ENCODE measurements around the gene PALD1. TPM values are rescaled to one million over a fixed set of nuclear protein-coding genes. Genes with fewer than 3 reads are reported as not detected.

PALD1 gene
- total and polyA plus RNA-seq, 7 donors: 1.8 to 33.8 (median 13.9) TPM

DNA sequence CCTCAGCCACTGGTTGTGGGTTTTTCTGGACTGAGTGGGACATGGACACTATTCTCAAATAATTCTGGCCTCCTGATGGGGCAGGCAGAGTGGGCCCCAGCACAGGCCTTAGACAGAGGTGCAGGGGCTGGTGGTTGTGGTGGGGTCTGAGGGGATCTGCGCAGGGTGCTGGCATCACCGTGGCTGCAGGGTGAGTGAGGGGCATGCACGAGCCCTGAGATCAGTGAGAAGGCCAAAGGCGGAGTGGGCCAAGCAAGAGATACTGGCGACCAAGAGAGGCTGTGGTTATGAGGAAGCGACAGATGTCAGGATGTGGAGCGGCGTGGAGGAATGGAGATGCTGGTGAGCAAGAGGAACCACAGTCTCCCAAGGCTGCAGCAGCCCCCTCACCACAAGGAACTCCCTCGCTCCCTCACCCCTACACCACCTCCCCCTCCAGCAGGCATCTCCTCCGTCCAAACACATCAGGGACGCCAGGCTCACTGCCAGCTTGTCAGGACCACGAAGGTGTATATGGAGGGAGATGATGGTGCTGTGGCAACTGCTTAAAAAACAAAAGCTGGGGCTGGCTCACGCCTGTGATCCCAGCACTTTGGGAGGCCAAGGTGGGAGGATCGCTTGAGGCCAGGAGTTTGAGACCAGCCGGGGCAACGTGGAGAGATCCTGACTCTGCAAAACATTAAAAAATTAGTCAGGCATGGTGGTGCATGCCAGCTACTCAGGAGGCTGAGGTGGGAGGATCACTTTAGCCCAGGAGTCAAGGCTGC lies 114.4 kb downstream of the PALD1 start:
- intact Hi-C loops (cut with DNase I): no loop called here
- TF ChIP-seq EP300 (IDR thresholded peaks at IDR 0.05) (no peak), POLR2A (IDR thresholded peaks at IDR 0.05) (no peak), POLR2AphosphoS5 (IDR thresholded peaks at IDR 0.05) (no peak)
- TF ChIP-seq, protein P1, sequence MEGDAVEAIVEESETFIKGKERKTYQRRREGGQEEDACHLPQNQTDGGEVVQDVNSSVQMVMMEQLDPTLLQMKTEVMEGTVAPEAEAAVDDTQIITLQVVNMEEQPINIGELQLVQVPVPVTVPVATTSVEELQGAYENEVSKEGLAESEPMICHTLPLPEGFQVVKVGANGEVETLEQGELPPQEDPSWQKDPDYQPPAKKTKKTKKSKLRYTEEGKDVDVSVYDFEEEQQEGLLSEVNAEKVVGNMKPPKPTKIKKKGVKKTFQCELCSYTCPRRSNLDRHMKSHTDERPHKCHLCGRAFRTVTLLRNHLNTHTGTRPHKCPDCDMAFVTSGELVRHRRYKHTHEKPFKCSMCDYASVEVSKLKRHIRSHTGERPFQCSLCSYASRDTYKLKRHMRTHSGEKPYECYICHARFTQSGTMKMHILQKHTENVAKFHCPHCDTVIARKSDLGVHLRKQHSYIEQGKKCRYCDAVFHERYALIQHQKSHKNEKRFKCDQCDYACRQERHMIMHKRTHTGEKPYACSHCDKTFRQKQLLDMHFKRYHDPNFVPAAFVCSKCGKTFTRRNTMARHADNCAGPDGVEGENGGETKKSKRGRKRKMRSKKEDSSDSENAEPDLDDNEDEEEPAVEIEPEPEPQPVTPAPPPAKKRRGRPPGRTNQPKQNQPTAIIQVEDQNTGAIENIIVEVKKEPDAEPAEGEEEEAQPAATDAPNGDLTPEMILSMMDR (IDR thresholded peaks at IDR 0.05): no peak
- no peaks in the 10 kb centered on the region for H3K4me1 ChIP-seq
- no peak overlapping the region for H3K4me3 ChIP-seq
- H3K27me3 ChIP-seq: no peaks in the 10 kb centered on the region
- no peaks in the 10 kb centered on the region for H3K9me3 ChIP-seq
- WGBS, 2 donors: 61 to 79% methylated on average over 16 of the region's 16 CpGs
- no peaks in the 10 kb centered on the region for H3K36me3 ChIP-seq
- DNase-seq: no peak
- H3K27ac ChIP-seq: no peak overlapping the region

DNA sequence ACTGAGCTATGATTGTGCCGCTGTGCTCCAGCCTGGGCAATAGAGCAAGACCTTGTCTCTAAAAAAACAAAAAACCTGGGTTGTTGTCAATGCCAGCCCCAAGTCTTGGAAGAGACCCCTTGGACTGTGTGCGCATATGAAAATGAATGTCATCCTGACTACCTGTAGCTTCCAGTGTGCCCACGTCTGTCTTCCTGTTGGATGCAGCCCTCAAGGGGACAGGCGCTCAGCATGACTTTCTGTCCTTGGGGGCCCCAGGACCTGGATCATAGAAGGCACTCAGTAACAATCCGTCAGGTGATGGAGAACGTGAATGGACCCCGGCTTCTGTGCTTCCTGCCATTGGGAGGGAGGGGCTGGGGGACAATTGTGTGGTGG lies 114.9 kb downstream of the PALD1 start:
- Histone ChIP-seq H3K4me3 (no peak overlapping the region), H3K27me3 (no peaks in the 10 kb centered on the region), H3K9me3 (no peaks in the 10 kb centered on the region), H3K4me1 (no peaks in the 10 kb centered on the region), H3K36me3 (no peaks in the 10 kb centered on the region), H3K27ac (no peak overlapping the region)
- intact Hi-C loops (cut with DNase I): no loop called here
- 76 to 94% methylated on average over 7 of the region's 7 CpGs for WGBS, 2 donors
- DNase-seq: no peak
- TF ChIP-seq POLR2A (IDR thresholded peaks at IDR 0.05): no peak
- TF ChIP-seq EP300 (IDR thresholded peaks at IDR 0.05): no peak
- no peak for TF ChIP-seq POLR2AphosphoS5 (IDR thresholded peaks at IDR 0.05)
- TF ChIP-seq, protein P1 (IDR thresholded peaks at IDR 0.05): no peak

DNA sequence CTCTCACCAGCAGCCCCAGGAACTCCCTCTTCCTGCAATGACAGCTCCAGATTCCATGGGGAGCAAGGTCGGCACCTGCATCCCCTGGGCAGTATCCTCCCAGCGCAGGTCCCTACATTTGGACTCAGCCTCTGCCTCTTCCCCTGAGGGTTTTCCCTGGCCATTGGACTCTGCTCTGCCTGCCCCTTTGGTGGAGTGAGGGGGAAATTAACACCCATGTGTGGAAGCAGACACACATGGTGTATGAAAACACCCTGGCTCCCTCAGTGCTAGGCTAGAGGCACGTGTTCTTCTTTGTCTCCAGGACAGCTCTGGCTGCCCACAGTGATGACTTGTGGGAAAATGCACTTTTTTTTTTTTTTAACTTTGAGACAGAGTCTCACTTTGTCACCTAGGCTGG lies 115.6 kb downstream of the PALD1 start:
- H3K9me3 ChIP-seq: no peaks in the 10 kb centered on the region
- TF ChIP-seq EP300 (IDR thresholded peaks at IDR 0.05) (no peak), POLR2A (IDR thresholded peaks at IDR 0.05) (no peak), POLR2AphosphoS5 (IDR thresholded peaks at IDR 0.05) (no peak)
- TF ChIP-seq, protein P1 (IDR thresholded peaks at IDR 0.05): no peak
- DNase-seq: no peak
- no peaks in the 10 kb centered on the region for H3K27me3 ChIP-seq
- H3K4me3 ChIP-seq: no peak overlapping the region
- H3K36me3 ChIP-seq: no peaks in the 10 kb centered on the region
- H3K4me1 ChIP-seq: no peaks in the 10 kb centered on the region
- intact Hi-C loops (cut with DNase I): no loop called here
- H3K27ac ChIP-seq: no peak overlapping the region
- 80 to 84% methylated on average over 3 of the region's 3 CpGs for WGBS, 2 donors

DNA sequence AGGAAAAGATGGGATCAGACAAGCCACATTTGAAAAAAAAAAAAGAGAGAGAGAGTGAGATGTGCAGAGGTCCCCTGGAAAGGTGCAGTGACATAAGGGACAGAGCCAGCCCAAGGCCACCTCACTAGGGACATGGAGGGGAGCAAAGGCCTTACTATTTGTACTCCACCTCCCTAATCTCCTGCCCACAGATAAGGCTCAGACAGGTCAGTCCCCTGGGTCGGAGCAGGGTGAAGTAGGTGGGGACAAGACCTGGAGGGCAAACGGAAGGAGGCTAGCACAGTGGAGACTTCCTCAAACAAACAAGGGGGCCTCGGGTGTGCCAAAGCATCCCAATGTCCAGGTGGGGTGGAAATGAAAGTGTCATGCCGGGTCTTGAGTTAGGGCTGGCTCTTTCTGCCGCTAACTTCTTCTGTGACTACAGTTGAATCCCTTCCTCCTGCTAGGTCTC lies 117.0 kb downstream of the PALD1 start:
- no peaks in the 10 kb centered on the region for H3K27me3 ChIP-seq
- no peaks in the 10 kb centered on the region for H3K9me3 ChIP-seq
- H3K4me1 ChIP-seq: no peaks in the 10 kb centered on the region
- no peak overlapping the region for H3K4me3 ChIP-seq
- WGBS, 2 donors: 77 to 80% methylated on average over 5 of the region's 5 CpGs
- H3K36me3 ChIP-seq: no peaks in the 10 kb centered on the region
- intact Hi-C loops (cut with DNase I): no loop called here
- H3K27ac ChIP-seq: no peak overlapping the region
- TF ChIP-seq EP300 (IDR thresholded peaks at IDR 0.05): no peak
- TF ChIP-seq POLR2A (IDR thresholded peaks at IDR 0.05): no peak
- TF ChIP-seq, protein P1 (IDR thresholded peaks at IDR 0.05): no peak
- no peak for TF ChIP-seq POLR2AphosphoS5 (IDR thresholded peaks at IDR 0.05)
- no peak for DNase-seq

Measured in sigmoid colon (tissue), 7 donors.